ENCODE results near the gene CBX2.

CBX2 gene

GRCh38 chr17:79824893-79825579, 47.1 kb downstream of the CBX2 start:
- no peak for FAIRE-seq
- DNase-seq (ENCODE audit: insufficient read length, low spot score): no peak

GRCh38 chr17:79825580-79825921, 47.6 kb downstream of the CBX2 start:
- no peak for FAIRE-seq
- no peak for DNase-seq (ENCODE audit: insufficient read length, low spot score)

GRCh38 chr17:79826204-79826680, 48.3 kb downstream of the CBX2 start:
- DNase-seq (ENCODE audit: insufficient read length, low spot score) (no peak), FAIRE-seq (no peak)

DNA sequence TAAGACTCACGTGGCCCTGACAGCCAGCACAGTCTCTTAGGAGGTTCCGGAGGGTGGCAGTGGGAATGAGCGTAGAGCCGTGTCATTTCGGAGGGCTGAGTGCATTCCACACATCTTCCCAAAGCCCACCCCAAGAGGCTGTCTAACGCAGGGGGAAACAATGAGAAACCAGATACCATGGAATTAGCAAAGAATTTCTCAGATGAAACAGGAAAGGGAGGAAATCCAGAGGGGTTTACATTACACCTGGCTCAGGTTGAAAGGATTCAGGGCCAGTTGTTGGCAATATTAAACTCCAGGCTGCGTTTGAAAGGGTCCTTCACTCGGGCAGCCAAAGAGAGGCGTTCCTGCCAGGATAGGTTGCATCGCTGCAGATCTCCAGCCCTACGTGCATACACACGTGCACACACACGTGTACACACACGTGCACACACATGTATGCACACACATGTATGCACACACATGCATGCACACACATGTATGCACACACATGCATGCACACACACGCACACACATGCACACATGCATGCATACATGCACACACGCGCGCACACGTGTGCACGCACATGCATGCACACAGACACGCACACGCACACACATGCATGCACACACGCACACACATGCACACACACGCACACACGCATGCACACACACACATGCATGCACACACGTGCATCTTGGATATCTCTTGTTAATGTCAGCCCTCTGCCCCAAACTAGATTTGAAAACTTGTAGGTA, 49.1 kb downstream of the CBX2 start:
- DNase-seq (ENCODE audit: insufficient read length, low spot score) (no peak), FAIRE-seq (peak; percentile 44)

DNA sequence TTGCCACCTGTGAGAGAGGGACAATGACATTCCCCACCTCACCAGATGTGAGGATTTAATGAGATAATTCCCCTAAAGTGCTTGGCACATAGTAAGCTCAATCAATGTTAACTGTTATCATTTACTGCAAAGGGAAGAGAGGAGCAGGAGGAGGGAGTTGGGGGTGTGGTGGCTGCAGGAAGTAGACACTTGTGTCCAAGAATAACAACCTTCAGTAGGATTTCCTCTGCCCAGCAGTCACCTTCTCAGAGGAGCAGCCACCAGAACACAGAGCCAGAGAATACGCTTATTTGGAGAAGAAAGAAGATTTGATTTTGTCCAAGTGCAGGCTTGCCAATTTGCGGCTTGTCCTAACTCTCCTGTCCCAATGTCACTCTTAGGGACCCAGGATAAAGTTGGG, 51.1 kb downstream of the CBX2 start:
- DNase-seq (ENCODE audit: insufficient read length, low spot score) (no peak), FAIRE-seq (no peak)

DNA sequence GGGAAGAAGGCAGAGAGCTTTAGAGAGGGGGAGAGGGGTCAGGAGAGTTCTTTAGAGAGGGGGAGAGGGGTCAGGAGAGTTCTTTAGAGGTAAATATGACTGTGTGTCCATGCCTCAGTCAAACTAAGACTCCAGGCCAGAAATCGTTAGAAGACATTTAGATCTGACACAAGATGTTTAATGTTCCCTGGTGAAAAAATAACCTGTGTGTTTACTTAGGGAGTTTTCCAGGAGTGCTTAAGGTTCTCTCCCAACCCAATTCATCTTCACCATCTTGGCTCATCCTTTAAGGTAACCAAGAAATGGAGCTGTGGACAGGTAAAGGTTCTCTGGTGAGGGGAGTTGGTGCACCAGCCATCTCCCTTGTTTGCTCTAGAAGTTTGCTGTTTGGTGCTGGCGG, 51.5 kb downstream of the CBX2 start:
- FAIRE-seq: no peak
- no peak for DNase-seq (ENCODE audit: insufficient read length, low spot score)

- no peak for FAIRE-seq
- no peak for DNase-seq (ENCODE audit: insufficient read length, low spot score)
These were observed 52.4 kb downstream of the CBX2 start for GRCh38 chr17:79830303-79830702.

DNA sequence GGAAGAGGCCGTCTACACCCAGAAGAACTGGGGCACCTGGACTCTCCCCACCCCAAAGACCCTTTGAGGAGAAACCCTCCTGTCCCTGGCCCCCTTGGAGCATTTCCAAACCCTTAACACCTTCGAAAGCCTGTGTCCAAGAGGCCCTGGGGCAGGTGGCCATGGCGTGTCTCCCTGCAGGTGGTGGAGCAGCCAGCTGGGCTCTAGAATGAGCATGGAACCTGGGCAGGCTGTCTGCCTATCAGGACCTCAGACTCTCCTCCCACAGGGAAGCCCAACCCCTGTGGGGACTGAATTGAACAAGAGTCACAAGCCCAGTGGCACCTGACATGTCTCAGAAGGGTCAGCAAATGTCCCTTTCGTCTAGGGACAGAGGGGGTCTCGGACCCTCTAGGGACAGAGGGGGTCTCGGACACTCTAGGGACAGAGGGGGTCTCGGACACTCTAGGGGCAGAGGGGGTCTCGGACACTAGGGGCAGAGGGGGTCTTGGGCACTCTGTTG, 52.9 kb downstream of the CBX2 start:
- DNase-seq (ENCODE audit: insufficient read length, low spot score): no peak
- FAIRE-seq: no peak

GRCh38 chr17:79831265-79832217, 53.6 kb downstream of the CBX2 start:
- DNase-seq (ENCODE audit: insufficient read length, low spot score) (no peak), FAIRE-seq (no peak)

GRCh38 chr17:79832218-79833109, 54.5 kb downstream of the CBX2 start:
- FAIRE-seq (no peak), DNase-seq (ENCODE audit: insufficient read length, low spot score) (no peak)

DNA sequence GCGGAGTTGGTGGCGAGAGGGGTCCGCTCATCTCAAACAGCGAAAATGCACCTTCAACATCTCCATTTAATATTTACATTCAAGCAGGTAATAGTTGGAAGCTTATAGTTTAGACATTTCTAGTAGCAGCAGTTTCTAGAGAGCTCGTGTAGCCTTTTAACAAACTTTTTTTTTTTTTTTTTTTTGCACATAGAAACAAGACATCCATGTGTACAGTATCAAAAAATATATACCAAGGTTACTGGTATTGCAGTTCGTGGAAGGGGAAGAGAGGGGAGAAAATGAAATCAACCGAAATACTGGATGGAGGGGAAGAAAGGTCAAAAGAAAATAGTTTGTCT, 55.1 kb downstream of the CBX2 start:
- DNase-seq (ENCODE audit: insufficient read length, low spot score) (no peak), FAIRE-seq (no peak)

DNA sequence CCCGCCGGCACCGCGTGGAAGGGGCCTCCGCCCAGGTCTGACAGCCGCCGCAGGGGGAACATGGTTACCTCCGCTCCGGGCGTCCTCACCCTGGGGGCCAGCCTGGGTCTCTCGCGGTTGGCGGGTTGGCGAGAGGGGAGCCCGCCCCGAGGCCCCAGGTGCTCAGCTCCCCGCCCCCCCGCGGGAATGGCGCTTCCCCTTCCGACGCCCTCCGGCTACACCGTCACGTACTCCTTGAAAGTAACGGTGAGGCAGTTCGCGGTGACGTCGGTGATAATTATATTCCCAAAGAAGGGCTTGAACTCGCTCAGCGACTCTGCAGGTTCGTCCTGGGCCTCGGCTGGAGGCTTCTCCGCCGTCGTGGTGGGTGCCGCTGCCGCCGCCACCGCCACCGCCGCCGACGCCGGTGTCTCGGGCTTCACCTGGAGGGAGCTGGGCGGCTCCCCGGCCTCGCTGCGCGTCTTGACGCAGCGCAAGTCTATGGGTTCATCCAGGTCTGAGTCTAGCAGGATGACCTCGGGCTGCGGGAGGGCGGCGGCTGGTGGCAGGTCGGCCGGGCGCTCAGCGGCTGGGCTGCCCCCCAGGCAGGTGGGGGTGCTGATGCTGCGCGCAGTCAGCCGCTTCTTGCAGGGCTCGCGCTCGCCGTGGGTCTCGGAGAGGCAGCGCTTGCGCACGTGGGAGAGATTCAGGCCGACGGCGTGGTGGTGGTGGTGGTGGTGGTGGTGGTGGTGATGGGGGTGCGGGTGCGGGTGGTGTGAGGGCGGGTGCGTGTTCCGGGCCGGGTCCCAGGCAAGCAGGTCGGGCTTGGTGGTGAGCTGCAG, 56.0 kb downstream of the CBX2 start:
- no peak for FAIRE-seq
- no peak for DNase-seq (ENCODE audit: insufficient read length, low spot score)

GRCh38 chr17:79834565-79835469, 56.9 kb downstream of the CBX2 start:
- FAIRE-seq (no peak), DNase-seq (ENCODE audit: insufficient read length, low spot score) (no peak)

GRCh38 chr17:79835470-79835899, 57.5 kb downstream of the CBX2 start:
- DNase-seq (ENCODE audit: insufficient read length, low spot score): no peak
- FAIRE-seq: no peak

DNA sequence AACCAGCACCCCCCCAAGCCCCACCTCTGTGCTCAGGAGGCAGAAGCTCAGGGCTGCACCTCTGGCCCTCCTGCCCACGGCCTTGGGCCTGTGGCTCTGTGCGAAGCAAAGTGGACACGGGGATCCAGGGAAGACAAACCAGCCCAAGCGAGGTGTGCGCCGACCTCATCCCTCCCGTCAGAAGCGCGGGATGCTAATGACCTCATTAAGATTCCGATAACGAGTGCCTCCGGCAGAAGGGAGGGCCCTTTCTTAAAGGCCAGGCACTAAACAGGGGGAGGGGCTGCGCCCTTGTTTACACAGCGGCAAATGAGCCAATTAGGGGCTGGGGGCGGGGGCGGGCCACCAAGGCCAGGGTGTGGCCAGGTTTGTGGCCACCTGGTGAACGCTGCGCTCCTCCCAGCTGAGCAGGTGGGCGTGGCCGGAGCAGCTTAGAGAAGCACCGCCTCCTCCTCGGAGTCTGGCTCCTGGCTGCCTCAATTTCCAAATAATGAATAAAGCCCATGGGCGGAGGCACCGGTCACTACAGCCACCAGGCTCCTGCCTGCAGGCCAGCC, 58.1 kb downstream of the CBX2 start:
- FAIRE-seq: no peak
- no peak for DNase-seq (ENCODE audit: insufficient read length, low spot score)

DNA sequence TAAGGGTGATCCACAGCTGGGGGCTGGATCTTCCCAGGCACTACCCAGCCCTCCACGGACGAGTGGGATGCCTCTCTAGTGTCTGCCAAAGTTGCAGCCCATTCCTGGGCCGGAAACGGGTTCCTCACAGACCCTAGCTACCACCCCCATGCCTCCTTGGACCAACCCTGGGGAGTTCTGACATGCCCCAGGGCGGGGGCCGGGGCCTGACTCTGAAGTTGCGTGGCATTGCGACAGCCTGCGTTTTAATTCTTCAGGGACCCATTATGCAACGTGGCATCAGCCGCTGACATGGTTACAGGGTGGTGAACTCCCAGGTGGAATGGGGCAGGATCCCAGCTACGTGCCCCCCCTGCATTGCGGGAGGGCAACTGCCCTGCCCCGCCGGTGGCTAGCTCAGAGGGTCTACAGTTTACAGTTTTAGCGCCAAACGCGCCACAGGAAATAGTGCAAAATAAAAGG, 58.6 kb downstream of the CBX2 start:
- no peak for FAIRE-seq
- no peak for DNase-seq (ENCODE audit: insufficient read length, low spot score)

DNA sequence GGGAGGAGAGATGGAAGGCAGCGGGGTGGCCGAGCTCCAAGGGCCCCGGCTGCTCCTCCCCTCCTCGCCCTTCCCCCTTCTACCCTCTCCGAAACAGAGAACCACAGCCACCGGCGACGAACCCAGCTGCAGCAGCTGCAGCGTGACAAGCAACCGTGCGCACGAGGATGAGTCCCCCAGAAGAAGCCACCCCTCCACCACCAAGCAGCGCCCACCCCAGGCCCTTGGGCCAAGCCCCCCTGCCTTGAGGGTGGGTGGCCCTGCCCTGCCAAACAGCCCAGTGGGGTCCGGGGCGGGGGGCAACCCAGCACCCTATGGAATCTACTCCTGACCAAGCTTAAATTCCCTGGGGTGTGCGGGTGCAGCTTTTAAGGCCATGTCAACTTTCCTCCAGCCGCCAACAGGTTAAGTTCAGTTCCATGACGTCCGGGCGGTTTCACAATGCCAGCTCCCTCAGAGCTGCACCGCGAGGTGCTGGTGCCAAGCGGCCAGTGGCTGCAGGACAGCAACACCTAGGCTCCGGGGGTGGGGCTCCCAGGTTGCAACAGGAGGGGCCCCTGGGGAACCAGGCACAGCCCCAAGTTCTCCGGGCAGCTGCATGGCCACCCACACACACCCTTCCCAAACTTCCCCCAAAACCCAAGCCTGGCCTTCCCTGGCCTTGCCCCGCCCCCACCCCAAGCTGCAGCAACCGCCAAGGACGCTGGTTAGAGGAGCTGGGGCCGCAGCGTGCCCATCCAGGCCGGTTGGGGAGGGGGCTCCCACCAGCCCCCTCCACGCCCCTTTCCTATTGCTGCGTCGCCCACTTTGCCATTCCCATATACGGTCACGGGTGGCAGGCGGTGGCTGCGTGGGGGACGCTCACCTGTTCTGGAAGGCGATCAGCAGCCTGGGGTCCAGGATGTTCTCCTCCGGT, 59.3 kb downstream of the CBX2 start:
- FAIRE-seq: no peak

More for the DNA sequence above, 59.3 kb downstream of the CBX2 start:
- no peak for DNase-seq (ENCODE audit: insufficient read length, low spot score)
